Lower leg skin (tissue), 3 donors: ENCODE data around the gene KLHDC7B.

Source experiments
- POLR2A ChIP-seq, 2 donors: fragments of 450-650 bp; IDR thresholded peaks; one replicate each; pipeline ENCODE4 v1.6.1; 2016 to 2017; ENCODE audit warnings: antibody characterized with exemption in 2 of 2, mild to moderate bottlenecking in 1 of 2, moderate library complexity in 1 of 2
- TF ChIP-seq, protein P1 (sequence below), 3 donors: fragments of 450-650 bp; IDR thresholded peaks; one replicate each; pipeline ENCODE4 v1.5.1; 2016; ENCODE audit warnings: antibody characterized with exemption in 3 of 3, mild to moderate bottlenecking in 3 of 3, moderate library complexity in 2 of 3

DNA sequence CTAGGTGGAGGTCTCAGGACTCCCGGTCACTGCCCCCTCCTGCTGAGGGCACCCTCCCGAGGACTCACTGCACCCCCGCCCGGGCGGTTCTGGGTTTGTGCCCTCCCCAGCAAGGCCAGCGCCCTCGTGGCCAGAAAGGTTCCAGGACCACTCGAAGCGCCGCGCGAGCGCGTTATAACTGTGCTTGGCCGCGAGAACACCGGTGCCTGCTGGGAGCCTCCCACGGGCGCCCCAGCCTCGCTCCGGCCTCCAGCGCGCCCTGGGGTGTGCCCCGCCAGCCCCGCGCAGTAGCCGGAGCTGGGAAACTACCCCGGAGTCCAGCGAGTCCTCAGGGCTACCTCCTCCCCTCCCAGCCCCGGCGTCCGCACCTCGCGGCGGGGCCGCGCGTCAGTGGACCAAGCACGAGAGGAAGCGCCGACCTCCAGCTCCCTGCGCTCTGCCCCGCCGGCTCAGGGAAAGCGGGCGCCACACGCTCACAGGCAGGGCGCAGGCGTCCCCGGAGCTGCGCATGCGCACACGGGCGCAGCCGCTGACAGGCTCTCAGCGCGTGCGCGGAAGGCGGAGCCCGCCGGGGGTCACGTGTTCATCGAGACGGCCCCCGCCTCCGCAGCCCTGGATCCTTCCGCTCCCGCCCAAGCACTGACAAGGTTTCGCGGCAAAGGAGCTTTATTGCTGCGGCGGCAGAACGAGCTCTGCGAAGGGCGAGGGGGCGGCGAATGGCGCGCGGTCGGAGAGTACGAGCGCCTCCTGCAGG lies 20.4 kb upstream of the KLHDC7B start, which contains the start of gene SCO2:
- TF ChIP-seq, protein P1, sequence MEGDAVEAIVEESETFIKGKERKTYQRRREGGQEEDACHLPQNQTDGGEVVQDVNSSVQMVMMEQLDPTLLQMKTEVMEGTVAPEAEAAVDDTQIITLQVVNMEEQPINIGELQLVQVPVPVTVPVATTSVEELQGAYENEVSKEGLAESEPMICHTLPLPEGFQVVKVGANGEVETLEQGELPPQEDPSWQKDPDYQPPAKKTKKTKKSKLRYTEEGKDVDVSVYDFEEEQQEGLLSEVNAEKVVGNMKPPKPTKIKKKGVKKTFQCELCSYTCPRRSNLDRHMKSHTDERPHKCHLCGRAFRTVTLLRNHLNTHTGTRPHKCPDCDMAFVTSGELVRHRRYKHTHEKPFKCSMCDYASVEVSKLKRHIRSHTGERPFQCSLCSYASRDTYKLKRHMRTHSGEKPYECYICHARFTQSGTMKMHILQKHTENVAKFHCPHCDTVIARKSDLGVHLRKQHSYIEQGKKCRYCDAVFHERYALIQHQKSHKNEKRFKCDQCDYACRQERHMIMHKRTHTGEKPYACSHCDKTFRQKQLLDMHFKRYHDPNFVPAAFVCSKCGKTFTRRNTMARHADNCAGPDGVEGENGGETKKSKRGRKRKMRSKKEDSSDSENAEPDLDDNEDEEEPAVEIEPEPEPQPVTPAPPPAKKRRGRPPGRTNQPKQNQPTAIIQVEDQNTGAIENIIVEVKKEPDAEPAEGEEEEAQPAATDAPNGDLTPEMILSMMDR (IDR thresholded peaks at IDR 0.05): no peak
- TF ChIP-seq POLR2A (IDR thresholded peaks at IDR 0.05): no peak
